Right hindlimb (tissue), 1 donor: ENCODE measurements around the gene F8A2.
"Not testable (repeated sequence)": the region's sequence is repeated elsewhere in the genome, so short reads cannot be mapped to it uniquely, and the experiment has no call there.

Experiments
- DNase-seq: peaks from one replicate; pipeline ENCODE4 v3.0.0-alpha.2; 2018

F8A2 gene

DNA sequence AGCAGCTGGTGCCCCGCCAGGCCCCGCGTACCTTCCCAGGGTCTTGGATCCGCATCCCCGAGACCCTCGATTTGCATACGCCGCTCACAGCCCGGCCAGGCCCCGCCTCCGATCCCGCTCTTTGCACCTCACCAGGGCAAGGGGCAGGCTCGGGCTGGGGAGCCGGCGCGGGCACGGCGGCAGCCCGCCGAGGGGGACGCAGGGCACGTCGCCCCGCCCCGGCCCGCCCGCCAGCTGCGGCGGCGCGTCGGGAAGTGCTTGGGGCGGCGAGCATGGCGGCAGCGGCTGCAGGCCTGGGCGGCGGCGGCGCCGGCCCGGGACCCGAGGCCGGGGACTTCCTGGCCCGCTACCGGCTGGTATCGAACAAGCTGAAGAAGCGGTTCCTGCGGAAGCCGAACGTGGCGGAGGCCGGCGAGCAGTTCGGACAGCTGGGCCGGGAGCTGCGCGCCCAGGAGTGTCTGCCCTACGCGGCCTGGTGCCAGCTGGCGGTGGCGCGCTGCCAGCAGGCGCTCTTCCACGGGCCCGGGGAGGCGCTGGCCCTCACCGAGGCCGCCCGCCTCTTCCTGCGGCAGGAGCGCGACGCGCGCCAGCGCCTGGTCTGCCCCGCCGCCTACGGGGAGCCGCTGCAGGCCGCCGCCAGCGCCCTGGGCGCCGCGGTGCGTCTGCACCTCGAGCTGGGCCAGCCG lies at the start of gene F8A2:
Gene F8A2 (plus strand): TSS at position 253 of the 686 bp plus-strand sequence. CDS start 20 bp downstream, at position 273.
- DNase-seq = not testable (repeated sequence)

- DNase-seq = no peak
Measured at GRCh38 chrX:155333544-155334100, 48.3 kb upstream of the F8A2 start.

- DNase-seq = peak; percentile 79
Measured at GRCh38 chrX:155334486-155335336, 47.2 kb upstream of the F8A2 start, which contains the start of gene CLIC2. Gene CLIC2 (minus strand): TSS chrX:155334614. CDS start chrX:155334427, 187 bp downstream.

- not testable (repeated sequence) for DNase-seq
Measured at GRCh38 chrX:155335337-155335712, 46.6 kb upstream of the F8A2 start.

DNA sequence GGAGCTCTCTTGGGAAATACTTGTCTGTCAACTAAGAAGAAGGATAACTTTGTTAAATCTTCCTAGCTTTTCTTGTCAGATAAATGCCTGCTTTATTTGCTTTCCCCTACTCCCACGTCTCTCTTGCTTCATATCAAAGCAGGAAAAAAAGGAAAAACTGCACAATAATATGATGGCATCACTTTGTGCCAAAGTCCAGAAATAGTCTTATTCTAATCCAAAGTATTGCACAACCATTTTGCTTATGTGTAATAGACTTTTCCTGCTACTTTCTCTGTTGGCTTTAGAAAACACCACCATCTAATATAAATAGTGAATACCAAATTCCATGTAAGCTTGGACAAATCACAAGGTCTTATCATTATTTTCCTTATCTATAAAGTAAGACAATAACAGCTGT lies 36.2 kb upstream of the F8A2 start:
- not testable (repeated sequence) for DNase-seq

DNA sequence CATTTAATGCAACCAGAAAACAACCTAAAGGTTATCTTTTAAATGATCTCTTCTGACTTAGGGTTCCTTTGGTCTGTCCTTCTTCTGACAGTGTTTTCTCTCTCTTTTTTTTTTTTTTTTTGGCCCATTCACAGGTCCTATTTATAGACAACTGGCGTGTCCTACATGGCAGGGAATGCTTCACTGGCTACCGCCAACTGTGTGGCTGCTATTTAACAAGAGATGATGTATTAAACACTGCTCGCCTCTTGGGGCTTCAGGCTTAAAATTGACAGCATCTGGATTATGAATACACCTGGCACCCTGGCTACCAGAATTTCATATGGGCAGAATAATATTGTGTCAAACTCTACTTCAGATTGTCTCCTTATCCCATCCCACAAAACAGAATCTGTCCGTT lies 32.4 kb upstream of the F8A2 start:
- not testable (repeated sequence) for DNase-seq

DNA sequence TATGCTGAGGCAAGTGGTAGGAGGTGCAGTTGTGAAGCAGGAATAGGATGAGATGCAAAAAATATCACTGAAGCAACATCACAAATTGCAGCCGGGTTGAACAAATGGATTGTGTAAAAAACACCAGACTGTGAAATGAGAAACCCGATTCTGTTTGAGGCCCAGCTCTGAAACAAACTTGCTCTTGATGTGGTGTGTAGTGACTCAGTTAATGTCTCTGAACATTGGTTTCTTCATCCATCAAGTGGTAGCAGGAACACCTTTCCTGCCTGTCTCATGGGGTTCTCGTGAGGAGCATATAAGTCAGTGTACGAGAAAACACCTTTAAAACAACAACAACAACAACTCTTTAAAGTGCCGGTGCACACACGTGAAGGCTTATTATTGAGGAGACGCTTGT lies 18.2 kb upstream of the F8A2 start:
- DNase-seq = not testable (repeated sequence)

DNA sequence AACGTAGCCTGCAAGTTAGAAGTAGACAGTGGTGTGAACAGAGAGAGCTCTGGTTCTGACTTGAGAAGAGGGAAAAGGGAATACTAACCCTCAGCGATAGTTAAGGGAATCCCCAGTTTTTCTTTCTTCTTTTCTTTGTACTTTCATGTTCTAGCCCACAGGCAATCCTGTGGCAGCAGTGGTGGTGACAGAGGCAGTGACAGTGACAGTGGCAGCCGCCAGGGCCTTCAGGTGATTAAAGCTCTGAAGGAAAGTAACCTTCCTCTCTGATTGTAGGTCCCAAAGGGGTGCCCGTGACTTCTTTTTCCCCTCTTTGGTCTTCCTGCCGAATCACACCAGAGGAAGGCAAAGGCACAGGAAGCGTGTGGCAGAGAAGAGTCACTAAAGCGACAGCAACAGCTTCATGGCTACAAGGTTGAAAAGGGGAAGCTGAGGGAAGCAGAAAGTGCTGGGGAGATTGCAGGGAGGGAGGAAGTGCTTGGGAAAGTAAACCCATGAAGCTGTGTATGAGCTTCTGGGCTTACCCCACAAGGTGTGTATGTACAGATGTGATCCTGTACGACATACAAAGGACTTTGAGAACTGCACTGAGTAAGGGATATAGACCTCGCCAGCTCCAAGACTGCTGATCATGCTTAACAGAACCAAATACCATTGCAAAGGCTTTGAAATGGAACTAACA lies 8.0 kb upstream of the F8A2 start:
- not testable (repeated sequence) for DNase-seq

DNA sequence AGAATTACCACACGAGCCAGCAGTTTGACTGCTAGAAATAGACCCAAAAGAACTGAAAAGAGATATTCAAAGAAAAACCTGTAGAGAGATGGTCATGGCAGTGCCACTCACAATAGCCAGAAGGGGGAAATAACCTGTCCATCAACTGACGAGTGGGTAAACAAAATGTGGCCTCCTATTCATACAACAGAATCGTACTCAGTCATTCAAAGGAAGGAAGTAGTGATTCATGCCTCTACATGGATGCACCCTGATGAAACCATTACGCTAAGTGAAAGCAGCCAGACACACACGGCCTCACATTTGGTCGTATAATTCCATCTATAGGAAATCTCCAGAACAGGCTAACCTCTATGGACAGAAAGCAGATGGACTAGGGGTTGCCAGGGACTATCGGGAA lies 2.1 kb upstream of the F8A2 start:
- not testable (repeated sequence) for DNase-seq

- DNase-seq = not testable (repeated sequence)
Measured at GRCh38 chrX:155382529-155382967, 653 bp downstream of the F8A2 start.

GRCh38 chrX:155389634-155390033 lies 7.7 kb downstream of the F8A2 start:
- DNase-seq = no peak

DNA sequence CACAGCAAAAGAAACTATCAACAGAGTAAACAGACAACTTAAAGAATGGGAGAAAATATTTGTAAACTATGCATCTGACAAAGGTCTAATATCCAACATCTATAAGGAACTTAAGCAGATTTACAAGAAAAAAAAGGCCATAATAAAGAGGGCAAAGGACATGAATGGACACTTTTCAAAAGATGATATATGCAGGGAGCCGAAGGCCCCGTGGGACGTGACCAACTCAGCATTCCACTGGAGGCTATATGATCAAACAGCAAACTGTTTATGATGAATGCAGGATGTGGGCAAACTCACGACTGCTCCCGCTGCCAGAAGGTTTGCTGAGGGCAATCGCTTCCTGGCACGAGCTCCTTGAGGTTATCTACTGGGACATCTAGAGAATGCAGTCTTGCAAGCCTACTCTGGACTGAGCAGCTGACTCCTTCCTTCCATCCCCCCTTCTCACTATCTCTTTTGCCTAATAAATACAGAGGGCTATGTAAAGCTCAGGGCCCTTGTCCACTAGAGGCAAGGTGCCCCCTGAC lies 12.9 kb downstream of the F8A2 start:
- not testable (repeated sequence) for DNase-seq

GRCh38 chrX:155406429-155406828 lies 24.5 kb downstream of the F8A2 start:
- DNase-seq = no peak

DNA sequence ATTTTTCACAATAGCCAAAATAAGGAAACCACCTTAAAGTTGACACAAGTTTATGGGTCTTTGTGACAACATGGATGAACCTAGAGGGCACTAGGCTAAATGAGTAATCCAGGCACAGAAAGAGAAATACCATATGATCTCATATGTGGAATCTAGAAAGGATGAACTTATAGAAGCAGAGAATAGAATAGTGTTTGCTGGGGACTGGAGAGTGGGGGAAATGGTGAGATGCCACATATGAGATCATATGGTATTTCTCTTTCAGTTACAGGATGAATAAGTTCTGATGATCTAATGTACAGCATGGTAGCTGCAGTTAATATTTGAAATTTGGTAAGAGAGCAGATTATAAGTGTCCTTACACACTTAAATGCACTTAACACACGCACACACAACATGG lies 35.9 kb downstream of the F8A2 start:
- DNase-seq = no peak
